Stimulated activated CD4-positive, alpha-beta T cell treated with anti-CD3 and anti-CD28 coated beads, Interleukin-15, amount 100 ng/mL, for 24 hours (primary cell): Measurements from ENCODE around the gene PAGR1.
"Not testable (repeated sequence)": the region's sequence is repeated elsewhere in the genome, so short reads cannot be mapped to it uniquely, and the experiment has no call there.

Source experiments
- DNase-seq: peaks from one replicate; pipeline ENCODE4 v3.0.0-alpha.2; 2020

The PAGR1 gene

DNA sequence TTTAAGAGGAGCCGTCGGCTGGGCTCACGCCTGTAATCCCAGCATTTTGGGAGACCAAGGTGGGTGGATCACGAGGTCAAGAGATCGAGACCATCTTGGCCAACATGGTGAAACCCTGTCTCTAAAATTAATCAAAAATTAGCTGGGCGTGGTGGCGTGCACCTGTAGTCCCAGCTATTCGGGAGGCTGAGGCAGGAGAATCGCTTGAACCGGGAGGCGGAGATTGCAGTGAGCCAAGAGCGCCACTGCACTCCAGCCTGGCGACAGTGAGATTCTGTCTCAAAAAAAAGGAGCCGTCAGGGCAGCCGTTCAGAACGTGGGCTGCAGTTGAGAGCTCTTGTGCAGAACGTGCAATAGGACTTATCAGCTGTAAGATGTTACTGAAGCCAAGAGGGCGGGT lies 22.8 kb upstream of the PAGR1 start:
- DNase-seq, result not testable (repeated sequence)

DNA sequence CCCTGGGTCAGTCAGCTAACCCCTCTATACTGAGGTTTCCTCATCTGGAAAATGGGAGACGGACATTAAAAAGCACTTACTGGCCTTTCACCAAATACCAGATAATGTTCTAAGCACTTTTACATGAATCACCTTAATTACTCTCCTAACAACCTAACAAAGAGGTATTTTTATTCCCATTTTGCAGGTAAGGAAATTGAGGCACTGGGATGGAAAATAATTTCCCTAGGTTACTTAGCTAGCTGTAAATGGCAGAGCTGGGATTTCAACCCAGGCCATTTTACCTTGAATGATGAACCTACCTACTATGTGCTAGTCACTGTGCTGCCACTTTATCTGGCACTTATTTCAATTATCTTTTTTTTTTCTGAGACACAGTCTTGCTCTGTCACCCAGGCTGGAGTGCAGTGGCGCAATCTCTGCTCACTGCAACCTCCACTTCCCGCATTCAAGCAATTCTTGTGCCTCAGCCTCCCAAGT lies 21.7 kb upstream of the PAGR1 start:
- DNase-seq, result no peak

DNA sequence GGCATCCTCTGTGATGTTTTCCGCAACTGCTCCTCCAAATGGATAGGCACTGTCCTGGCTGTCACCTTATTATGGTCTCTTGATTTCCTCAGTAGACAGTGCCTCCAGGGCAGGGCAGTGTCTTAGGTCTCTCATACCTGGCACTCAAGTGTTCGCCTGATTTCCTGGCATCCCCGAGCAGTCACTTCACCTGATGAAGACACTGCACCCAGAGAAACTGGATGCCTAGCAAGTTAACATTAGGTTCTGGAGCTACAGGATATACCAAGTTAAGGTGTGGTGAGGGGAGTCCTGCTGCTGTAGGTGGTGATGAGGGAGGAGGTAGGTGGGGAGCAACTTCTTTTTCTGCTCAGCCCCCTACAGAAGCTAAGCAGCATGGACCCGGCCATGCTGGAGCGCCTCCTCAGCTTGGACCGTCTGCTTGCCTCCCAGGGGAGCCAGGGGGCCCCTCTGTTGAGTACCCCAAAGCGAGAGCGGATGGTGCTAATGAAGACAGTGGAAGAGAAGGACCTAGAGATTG lies 13.5 kb upstream of the PAGR1 start:
- no peak for DNase-seq

DNA sequence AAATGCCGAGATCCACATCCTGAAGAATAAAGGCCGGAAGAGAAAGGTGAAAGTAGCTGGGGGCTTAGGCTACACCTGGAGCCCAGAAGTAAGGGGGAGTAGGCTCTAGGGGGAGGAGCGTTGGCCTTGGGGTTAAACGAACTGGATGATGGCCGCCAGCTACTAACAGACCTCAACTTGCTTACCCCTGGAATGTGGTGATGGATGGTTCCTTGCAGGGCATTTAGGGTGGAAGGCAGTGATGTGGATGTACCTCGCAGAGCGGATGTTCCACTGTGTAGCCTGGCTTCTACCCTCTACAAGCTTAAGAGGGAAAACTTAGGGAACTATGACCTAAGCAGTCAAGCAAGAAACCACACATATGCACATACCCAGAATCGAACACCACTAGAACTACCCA lies 11.9 kb upstream of the PAGR1 start:
- no peak for DNase-seq

DNA sequence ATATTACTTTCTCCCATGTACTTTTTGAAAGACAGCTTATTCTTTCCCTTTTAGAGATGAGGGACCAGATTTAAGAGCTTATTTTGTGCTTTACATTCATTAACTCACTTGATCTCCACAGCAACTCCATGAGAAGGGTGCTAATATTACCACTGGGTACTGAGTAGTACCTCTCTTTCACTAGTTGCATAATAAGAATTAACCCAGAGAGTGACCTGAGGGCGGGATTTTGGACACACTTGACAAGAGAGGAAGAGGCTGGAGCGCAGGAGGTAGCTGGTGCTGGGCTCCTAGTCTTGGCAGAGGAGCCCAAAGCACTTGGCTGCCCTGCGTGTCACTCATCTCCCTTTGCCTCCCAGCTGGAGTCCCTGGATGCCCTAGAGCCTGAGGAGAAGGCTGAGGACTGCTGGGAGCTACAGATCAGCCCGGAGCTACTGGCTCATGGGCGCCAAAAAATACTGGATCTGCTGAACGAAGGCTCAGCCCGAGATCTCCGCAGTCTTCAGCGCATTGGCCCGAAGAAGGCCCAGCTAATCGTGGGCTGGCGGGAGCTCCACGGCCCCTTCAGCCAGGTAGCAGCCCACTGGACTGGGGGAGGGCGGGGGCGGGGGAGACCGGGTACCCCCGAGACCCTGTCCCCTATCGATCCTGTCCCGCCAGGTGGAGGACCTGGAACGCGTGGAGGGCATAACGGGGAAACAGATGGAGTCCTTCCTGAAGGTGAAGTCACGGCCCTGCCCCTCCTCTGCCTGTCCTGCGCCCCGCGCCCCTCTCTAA lies 11.3 kb upstream of the PAGR1 start:
- DNase-seq, result no peak

DNA sequence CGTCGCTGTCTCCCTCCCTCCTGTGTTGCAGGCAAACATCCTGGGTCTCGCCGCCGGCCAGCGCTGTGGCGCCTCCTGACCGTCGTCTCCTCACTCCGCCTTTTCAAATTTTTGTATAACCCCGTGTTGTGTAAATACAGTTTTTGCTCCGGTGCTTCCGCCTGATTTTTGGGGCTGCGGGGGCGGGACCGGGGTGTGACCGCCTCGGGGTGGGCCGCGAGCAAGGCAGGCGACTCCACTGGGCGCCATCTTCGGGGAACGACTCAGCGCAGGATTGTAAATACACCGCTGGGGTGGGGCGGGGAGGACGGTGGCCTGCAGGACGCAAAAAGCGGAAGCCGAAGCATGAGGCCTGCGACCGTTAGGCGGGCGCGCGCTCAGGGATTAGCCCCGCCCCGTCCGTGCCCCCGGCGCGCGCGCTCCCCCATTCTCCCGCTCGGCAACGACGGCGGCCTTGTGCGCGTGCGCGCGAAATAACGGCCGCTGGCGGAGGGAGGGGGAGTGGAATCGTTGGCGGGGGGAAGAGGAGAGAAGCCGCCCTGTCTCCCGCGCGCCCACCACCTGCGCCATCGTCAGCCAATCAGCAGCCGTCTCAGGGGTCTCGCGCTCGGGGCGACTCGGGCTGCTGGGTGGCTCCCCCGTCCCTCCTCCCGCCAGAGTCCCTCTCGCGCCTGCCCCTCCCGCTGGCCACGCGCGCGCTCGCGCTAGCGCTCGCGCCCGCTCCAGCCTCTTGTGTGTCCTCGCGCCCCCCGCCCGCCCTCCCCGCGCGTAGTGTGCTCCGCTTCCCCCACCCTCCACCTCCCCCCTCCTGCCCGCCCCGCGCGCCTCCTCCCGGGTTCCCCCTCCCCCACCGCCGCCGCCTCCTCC lies 10.5 kb upstream of the PAGR1 start:
- peak; percentile 98 for DNase-seq

DNA sequence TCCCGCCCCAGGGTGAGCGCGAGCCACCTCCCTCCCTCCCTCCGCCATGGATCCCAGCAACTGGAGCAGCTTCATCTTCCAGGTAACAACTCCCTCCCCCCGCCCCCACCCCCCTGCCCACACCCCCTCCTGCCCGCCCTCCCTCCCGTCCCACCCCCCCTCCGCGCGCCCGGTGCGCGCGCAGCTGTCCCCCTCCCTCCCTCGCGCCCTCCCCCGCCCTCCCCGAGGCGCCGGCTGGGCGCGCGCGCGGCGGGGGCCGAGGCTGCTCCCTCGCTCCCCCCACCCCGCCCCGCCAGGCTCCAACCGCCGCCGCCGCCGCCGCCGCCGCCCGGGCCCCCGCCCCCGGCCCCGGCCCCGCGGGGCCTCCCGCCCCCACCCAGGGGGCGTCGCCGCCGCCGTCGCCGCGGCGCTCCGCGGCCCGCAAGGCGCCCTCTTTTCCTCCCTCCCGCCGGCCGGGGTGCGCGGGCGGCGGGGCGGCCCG lies 9.8 kb upstream of the PAGR1 start, which contains the start of gene MAZ:
Gene MAZ (plus strand): TSS at position 431 of the 481 bp plus-strand sequence. CDS start 173 bp downstream, outside the sequence.
- peak; percentile 84 for DNase-seq

DNA sequence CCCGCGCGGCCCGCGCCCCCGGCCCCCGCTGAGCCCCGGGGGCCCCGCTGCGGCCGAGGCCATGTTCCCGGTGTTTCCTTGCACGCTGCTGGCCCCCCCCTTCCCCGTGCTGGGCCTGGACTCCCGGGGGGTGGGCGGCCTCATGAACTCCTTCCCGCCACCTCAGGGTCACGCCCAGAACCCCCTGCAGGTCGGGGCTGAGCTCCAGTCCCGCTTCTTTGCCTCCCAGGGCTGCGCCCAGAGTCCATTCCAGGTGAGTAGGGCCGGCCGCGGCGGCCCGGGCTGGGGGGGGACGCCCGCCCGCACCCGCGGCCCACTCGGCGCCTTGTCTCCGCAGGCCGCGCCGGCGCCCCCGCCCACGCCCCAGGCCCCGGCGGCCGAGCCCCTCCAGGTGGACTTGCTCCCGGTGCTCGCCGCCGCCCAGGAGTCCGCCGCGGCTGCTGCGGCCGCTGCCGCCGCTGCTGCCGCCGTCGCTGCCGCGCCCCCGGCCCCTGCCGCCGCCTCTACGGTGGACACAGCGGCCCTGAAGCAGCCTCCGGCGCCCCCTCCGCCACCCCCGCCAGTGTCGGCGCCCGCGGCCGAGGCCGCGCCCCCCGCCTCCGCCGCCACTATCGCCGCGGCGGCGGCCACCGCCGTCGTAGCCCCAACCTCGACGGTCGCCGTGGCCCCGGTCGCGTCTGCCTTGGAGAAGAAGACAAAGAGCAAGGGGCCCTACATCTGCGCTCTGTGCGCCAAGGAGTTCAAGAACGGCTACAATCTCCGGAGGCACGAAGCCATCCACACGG lies 9.1 kb upstream of the PAGR1 start:
- DNase-seq, result peak; percentile 82

DNA sequence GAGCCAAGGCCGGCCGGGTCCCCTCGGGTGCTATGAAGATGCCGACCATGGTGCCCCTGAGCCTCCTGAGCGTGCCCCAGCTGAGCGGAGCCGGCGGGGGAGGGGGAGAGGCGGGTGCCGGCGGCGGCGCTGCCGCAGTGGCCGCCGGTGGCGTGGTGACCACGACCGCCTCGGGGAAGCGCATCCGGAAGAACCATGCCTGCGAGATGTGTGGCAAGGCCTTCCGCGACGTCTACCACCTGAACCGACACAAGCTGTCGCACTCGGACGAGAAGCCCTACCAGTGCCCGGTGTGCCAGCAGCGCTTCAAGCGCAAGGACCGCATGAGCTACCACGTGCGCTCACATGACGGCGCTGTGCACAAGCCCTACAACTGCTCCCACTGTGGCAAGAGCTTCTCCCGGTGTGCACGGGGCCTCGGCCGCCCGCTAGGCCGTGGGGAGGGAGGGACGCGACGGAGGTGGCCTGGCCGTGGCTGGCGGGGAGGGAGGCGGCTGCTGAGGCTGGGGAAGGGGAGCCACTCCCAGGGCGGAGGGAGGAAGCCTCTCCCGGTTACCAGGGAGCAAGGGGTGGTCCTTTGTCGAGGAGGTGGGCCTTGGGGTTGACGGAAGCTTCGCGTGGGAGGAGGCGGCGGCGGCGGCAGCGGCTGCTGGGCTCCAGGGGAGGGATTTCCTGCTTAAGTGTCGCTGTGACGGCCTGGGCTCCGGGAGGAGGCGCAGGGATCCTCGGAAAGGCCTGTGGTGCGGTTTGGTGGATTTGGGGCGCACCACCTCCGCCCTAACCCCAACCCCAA lies 8.3 kb upstream of the PAGR1 start:
- DNase-seq, result peak; percentile 94

DNA sequence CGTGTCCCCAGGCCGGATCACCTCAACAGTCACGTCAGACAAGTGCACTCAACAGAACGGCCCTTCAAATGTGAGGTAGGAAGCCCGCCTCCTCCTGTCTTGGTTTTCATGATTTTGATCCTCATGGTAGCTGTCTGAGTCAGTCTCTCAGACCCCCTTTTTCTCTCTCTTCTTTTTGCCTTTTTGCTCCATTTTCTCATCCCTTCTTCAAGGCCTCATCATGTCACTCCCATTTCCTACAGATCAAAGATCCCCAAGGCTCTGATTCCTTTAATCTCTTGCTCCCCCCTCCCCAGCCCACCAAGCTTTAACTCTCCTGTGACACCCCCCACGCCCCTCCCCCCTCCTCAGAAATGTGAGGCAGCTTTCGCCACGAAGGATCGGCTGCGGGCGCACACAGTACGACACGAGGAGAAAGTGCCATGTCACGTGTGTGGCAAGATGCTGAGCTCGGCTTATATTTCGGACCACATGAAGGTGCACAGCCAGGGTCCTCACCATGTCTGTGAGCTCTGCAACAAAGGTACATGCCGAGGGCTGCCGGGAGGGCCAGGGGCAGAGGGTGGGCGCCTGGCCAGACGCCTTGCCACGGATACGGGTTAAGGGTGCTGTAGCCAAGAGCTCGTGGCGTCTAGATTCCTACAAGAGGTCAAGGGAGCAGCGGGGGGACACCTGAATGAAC lies 7.6 kb upstream of the PAGR1 start:
- DNase-seq, result peak; percentile 65

DNA sequence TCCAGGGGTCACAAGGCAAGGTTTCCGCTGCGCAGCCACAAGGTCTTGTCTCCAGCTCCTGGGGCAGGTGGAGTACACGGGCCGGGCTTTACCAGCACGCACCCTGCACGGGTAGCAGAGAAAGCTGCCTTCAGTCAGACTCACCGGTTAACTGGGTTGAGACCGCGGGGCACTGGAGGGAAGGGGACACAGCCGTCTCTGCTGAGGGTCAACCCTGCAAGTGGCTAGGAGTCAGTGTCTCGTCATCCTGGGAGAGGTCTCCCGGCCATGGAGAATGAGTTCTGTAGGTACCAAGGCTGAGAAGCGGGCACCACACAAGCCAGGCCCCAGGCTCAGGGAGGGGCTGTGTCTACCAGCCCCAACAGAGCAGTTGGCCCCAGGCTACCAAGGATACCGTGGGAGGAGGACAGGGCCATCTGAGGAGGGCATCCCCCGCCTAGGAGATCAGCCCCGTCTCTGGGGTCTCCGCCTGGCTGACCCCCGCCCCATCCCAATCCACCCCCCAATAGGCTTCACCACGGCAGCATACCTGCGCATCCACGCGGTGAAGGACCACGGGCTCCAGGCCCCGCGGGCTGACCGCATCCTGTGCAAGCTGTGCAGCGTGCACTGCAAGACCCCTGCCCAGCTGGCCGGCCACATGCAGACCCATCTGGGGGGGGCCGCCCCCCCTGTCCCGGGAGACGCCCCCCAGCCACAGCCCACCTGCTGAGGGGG lies 6.8 kb upstream of the PAGR1 start:
- no peak for DNase-seq

DNA sequence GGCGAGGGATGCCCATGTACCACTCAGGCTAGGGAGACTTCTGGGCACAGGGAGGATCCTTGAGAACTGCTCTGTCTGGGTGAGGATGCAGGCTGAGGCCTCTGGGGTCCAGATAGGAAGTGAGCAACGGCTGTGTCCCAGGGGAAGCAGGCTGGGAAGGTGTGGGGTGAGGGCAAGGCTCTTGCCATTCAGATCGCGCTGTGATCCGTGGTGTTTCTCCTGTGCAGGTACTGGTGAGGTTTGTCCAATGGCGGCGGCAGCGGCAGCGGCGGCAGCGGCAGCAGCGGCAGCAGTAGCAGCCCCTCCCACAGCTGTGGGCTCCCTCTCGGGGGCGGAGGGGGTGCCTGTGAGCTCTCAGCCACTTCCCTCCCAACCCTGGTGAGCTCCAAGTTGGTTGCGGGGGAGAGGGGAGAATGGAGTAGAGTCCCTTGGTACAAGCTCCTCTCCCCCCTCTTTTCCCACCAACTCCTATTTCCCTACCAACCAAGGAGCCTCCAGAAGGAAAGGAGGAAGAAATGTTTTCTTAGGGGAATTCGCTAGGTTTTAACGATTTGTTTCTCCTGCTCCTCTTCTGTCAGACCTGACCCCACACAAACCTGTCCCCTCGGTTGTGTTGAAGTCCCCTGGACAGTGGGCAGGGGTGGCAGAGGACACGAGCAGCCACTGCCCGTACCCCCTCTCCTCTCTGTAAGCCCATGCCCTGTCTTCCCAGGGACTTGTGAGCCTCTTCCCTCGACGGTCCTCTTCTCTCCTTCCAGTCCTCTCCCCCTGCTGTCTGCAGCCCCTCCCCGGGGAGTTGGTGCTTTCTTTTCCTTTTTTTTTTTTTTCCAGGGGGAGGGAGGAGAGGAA lies 5.9 kb upstream of the PAGR1 start:
- DNase-seq, result peak; percentile 57

DNA sequence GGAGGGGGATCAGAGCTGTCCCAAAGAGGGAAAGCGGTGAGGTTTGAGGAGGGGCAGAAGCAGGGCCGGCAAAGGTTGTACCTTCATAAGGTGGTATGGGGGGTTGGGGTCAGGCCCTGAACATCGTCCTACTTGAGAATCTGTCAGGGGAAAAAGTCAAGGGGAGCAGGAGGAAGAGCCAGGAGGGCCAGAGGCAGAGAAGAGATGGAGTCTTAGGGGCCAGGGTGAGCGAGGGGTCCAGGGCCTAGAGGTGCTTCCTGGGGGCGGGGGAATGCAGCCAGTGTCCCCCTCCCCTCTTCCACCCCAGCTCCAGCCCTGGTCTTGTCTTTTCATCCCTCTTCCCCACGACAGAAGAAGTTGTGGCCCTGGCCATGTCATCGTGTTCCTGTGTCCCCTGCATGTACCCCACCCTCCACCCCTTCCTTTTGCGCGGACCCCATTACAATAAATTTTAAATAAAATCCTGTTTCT lies 5.2 kb upstream of the PAGR1 start:
- no peak for DNase-seq

DNA sequence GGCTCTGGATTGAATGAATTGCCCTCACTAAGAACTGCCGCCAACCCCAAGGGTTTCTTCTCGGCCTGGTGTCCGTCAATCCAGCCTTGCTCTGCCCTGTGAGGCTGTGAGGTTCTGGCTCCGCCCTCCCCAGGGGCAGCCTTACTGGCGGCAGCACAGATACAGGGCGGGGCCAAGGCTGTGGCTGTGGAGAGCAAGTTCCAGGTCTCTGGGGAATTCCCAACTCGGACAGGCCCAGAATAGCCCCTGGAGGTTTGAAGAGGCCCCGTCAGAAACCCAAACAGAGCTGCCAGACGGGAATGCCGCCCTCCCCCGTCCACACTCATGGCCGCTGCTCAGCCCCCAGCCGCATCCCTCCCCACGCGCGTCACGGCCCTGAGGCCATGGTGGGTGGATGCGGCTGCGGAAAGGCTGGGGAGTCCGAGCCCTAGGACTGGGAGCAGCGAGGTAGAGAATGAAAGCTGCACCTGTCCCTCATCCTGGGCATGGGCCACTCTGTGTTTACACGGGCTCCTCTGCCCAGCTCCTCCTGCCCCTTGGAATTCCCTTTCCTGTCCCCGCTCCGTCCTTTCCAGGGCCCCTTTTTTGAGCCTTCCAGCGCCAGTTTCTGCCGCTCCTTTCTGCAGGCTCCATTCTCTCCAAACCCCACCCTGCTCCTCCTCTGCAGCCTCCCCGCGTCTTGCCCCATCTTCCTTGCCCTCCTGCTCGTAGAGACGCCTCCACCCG lies 4.6 kb upstream of the PAGR1 start:
- DNase-seq, result peak; percentile 92

DNA sequence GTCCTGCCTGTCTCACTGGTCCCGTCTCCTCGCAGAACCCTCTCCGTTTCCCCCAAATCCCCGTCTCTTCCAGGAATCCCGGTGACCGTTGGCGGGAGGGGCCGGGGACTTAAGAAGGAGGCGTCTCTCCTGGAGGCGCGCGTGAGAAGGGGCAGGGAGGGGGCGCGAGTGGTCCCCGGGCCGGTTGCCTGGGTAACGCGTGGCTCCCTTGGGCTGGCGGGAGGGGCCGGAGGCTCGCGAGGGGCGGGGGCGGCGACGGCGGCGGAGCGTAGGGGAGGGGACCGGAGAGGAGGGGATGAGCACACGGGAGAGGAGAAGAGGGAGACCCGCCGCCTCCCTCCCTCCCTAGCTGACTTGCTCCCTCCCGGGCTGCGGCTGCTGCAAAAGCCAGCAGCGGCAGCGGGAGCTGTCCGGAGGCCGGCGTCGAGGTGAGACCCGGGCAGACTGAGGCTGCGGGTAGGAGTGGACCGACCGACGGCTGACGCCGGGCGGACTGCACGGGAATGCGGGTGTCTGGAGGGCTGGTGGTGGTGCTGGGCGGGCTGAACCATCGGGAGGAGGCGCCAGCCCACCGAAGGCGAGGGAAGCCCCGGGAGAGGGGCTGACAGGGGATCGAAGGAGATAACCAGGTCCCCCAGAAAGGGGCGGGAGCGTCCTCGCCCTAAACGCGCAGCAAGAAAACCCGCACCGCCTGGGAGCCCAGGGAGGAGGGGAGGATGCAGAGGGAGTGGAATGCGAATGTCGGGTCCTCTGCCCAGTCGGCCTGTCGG lies 3.9 kb upstream of the PAGR1 start, which contains the start of gene PRRT2:
Gene PRRT2 (plus strand): TSS at position 298 of the 770 bp plus-strand sequence. CDS start 862 bp downstream, outside the sequence.
- peak; percentile 75 for DNase-seq

DNA sequence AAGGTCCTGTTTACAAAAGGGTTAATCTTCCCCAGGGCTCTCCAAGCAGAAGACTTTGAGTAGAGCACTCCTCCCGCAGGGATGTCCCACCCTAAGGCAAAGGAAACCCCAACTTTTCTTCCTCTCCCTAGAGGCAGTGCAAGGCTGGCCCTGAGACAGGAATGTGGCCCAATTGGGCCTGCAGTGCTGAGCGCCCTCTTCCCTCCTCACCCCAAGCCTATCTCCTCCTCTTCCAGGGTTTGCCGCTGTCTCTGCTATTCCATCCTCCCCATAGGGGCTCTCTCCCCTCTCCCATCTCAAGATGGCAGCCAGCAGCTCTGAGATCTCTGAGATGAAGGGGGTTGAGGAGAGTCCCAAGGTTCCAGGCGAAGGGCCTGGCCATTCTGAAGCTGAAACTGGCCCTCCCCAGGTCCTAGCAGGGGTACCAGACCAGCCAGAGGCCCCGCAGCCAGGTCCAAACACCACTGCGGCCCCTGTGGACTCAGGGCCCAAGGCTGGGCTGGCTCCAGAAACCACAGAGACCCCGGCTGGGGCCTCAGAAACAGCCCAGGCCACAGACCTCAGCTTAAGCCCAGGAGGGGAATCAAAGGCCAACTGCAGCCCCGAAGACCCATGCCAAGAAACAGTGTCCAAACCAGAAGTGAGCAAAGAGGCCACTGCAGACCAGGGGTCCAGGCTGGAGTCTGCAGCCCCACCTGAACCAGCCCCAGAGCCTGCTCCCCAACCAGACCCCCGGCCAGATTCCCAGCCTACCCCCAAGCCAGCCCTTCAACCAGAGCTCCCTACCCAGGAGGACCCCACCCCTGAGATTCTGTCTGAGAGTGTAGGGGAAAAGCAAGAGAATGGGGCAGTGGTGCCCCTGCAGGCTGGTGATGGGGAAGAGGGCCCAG lies 3.0 kb upstream of the PAGR1 start:
- DNase-seq, result no peak
